CD4-positive, alpha-beta T cell treated with Interleukin-2 at 100 ng/mL for 4 hours (primary cell): ENCODE measurements around the gene NFYC.

Experiments
- DNase-seq: peaks from one replicate; pipeline ENCODE4 v3.0.0-alpha.2; 2020; ENCODE audit warnings: low spot score

The NFYC gene

GRCh38 chr1:40691538-40692428 is at the start of gene NFYC:
NFYC (plus strand) TSS chr1:40691704; CDS start chr1:40738844, 47,140 bp downstream.
- DNase-seq = peak; percentile 96

DNA sequence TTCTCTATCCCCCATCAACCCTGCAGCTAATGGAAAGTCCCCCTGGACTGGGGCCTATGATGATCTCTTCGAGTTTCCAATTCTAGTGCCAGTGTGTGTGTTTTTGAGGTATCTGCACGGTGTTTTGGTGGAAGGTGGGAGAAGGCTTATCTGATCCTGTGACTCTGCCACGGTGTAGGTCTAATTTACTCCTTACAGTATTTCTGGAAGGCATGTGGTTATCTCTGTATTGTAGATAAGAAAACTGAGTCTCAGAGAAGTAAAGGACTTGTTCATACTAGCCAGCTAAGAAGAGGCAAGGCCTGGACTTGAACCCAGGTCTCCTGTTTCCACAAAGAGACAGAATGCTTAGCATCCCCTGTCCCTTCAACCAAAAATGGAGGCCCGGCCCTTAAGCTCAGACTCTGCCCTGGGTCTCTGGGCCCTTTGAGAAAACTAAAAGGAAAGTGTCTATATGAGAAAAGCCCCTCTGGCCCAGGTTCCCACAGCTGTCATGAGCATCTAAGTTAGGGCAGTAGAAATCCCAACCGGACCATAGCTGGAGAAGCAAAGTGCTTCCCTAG is 46.3 kb upstream of the NFYC start:
- no peak for DNase-seq

DNA sequence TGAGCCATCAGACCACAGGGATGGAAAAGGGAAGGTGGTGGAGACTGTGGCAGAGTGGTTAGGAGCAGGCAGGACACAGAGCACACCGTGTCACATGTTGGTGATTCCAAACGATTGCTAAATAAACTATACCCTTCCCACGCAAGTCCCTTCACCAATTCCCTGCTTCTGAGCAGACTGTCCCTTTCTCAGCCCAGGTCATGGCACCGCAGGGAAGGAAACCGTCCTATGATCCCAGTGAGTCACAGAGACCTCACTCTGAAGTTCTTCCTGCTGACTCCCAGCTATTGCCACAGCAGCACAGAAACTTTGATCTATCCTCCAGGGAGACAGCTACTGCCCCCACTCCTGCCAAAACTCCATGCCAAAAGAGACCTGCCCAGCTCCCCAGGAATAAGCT is 45.2 kb upstream of the NFYC start:
- no peak for DNase-seq

DNA sequence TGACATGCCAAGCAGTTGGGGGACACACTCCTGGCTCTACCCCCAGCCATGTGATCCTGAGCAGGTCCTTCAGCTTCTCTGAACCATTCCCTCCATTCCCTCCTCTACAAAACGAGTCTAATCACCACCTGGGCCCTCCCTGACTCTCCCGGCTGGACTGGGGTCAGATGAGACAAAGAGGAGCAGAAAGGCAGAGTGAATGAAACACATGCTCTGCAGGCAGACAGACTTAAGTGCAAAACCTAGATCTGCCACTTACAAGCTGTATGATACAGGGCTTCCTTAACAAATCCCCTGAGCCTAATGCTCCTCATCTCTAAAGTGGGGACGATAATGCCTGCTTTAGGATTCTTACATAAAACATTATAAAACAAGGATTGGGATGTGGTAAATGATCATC is 43.3 kb upstream of the NFYC start:
- DNase-seq = no peak

DNA sequence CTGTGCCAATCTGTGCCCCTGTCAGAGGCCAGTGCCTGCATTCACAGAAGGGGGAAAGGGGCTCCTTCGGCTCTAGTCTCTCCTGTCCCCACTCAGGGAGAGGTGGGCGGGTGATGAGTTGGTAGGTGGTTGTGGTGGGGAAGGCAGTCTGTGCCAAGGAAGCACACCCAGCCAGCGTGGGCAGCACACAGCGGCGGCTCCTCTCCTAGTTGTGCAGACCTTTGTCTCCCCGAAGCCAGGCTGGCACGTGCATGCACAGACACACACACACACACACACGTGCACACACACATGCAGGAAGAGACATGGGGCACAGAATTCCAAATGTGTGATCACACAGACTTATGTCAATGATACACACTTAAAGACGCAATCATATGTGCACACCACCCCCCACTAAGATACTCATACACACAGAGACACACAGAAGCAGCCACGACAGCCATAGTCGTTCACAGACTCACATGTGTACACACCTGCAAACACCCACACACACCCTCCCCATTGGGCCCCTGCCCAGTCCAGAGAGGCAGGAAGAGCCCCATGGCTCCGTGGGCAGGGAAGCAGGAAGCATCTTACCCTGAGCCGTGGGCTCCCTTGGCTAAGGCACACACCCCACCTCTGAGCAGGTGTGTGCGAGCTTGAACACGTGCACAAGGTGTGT is 42.4 kb upstream of the NFYC start:
- no peak for DNase-seq

DNA sequence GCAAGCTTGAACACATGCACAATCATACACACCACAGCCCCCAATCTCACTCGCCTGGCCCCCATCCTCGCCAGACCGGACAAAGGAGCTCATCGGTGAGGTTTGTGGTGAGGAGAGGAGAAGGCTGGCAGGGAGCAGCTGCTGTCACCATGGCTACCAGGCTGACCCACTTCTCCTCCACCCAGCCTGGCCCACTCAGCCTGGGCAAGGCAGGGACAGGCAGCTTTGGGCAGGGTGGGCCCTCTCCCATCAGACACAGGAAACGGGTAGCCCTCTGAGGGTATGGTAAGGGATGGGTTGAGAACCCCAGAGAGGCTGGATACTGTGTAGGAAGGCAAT is 41.9 kb upstream of the NFYC start:
- DNase-seq = no peak

DNA sequence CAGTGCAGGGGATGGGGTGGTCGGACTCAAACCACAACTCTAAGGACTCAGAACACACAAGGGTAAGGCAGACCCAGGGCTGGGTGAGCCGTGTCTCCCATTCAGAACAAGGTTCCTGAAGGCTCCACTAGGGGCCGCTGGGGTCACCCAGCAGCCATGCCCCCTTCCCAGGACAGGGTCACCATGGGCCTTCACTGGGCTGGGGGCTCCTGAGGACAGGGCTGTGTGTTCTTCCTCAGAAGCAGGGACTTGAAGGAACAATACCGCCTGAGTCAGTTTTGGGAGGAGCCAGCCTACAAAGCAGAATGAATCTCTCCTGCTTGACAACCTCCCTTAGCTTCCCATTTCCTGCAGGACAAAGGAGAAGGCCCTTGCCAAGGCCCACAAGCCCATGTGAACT is 41.4 kb upstream of the NFYC start:
- DNase-seq = no peak

- no peak for DNase-seq
These were observed 40.2 kb upstream of the NFYC start for GRCh38 chr1:40651138-40651857.

- DNase-seq = no peak
These were observed 39.0 kb upstream of the NFYC start for GRCh38 chr1:40652468-40652867.

DNA sequence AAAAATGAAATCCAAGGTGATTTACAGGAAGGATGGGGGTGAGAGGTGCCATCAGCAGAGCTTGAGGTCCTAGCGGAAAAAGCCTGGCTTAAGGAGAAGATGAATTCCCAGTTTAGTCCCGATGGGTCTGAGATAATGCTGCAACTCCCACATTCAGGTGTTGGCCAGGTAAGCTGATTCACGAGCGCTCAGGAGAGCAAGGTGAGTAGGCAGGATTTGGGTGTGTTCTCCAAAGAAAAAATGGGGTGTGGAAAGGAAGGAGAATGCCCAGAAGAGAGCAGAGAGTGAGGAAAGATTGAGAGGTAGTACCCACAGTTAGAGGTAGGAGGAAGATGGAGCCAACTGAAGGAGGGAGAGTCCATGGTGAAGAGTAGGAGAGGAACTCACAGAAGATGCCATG is 38.5 kb upstream of the NFYC start:
- DNase-seq = no peak

DNA sequence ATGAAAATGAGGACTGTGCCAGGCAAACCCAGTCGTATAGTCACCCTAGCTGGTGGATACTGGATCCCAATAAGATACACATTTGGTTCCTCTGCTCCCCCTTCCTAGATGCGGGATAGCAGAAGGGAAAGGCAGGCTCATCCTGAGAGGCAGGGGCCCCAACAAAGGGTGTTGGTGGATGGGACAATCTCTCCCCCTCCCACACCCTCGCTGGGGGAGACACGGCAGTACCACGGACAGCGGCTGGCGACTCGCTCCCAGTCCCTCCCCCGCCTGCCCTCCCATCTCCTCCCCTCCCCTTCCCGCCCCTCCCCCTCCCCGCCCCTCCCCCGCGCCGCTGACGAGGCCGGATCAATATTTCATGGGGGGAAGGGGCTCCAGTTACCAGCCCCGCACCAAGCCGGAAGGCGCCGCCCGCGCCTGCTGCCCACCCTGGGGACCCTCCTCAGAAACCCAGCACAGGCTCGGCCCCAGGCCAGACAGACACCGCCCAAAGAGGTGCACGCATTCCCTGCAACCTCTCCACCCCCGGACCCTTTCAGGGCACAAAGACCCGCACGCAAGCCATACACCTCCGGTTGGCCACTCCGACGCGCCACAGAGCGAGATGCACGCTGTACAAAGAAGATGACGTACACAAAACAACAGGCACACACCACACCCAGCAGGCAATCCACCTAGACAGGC is 37.5 kb upstream of the NFYC start:
- DNase-seq = no peak

GRCh38 chr1:40657046-40657445 is 34.5 kb upstream of the NFYC start:
- DNase-seq = no peak

DNA sequence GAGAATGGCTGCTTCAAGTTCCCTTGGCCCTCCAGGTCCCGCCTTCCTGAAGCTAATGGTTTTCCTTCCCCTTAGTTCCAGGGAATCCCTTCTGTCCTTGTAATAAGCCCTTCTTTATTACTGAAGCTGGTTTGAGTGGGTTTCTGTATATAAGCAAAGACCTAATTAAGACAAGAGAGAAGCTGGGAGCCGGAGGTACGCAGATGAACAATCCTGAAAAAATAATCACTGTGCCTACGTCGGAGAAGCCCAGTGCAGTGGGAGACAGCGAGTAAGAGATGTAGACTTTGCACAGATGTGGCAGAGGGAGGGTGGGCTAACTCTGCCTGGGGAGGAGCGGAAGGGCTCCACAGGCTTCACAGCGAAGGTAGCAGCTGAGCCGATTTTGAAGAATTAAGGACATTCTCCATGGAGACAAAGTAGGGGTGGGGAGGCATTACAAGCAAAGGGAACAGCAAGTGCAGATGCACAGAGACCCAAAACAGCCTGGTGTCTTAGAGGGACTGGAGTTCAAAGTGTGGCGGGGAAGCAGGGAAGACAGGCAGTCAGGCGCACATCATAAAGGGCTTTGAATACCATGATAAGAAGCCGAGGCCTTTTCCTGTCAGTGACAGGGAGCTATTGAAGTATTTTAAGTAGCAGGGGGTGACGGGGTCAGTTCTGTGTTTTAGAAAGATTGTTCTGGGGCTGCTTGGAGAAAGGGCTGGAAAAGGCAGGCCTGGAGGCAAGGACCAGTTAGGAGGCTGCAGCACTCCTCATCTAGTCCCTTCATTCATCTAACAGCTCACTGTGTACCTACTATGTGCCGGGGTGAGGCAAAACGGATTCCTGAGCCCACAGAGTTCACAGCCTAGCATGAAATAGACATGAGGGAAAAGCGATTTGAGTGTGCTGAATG is 32.5 kb upstream of the NFYC start:
- DNase-seq = no peak

GRCh38 chr1:40659649-40659947 is 31.9 kb upstream of the NFYC start:
- no peak for DNase-seq

- DNase-seq = no peak
These were observed 29.8 kb upstream of the NFYC start for GRCh38 chr1:40661678-40662077.

DNA sequence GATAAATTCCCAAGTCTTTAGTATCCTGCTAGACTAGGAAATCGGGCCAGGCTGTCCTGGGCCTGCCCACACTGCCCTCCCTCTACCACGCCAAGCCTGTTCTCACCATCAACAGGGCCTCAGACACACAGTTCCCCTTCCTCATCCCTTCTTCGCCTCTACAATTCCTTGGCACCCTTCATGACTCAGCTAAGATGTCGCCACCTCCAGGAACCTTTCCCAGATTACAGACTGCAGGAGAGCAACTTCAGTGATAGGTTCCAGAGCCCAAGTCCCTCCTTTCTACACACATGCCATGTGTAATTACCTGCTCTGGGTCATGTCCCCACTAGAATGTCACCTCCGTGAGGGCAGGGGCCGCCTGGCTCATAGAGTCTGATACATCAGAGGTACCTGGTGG is 29.4 kb upstream of the NFYC start:
- DNase-seq = no peak

DNA sequence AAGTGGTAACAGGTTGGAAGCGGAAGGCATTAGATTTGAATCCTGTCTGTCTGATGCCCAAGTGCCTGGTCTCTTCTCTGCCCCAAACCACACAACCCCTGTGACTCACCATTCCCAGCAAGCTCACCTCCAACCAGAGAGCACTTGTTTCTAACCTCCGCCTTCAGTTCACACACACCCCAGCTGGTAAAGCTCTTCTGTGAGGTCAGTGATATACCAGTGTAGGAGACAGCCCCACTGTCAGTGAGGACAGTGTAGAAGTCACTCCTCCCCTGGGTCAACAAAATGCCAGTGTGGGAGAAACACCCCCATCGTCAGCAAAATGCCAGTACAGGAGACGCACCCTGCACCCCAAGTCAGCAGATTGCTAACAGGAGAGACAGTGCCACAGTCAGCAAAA is 28.6 kb upstream of the NFYC start:
- DNase-seq = peak; percentile 21

DNA sequence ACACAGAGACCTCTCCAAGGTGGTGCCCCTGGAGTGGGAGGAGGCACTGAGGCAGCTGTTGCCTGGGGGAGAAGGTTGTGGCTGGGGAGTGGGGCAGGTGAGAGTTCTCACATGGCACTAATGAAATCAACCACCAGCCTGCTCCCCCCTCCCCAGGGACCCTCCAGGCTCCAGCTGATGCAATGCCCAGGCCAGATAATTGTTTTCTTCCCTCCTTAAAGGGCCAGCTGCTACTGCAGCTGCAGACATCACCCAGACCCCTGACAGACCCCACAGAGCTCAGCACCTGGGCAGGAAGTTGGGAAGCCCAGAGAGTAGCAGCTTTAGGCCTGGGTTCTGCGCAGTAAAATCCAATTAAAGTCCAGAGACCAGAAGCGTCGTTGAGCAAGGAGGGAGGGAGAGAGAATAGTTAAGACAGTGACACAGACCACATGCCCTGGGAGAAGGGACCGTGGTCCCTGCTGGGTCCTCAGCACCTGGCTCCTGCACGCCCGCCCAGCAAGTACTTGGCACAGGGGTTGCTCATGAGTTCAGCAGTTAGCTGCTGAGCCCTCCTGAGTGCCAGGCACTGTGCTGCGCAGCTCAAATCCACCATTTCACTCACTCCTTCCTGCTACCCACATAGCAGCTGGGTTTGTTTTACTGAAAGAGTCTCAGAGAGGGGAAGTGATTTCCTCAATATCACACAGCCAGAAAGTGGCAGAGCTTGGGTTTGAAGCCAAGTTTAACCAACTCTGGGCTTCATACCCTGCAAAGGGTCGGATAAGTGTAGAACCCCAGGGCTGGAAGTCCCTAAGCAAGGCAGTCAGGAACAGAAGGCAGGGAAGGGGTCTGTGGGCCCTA is 28.0 kb upstream of the NFYC start:
- DNase-seq = no peak

GRCh38 chr1:40664167-40664537 is 27.4 kb upstream of the NFYC start:
- no peak for DNase-seq

GRCh38 chr1:40664791-40665190 is 26.7 kb upstream of the NFYC start:
- no peak for DNase-seq
